ENCODE data around the gene CERCAM. TPM values are rescaled to one million over a fixed set of nuclear protein-coding genes. Genes with fewer than 3 reads are reported as not detected.
"Not testable (repeated sequence)": the region's sequence is repeated elsewhere in the genome, so short reads cannot be mapped to it uniquely, and the experiment has no call there.

Gene CERCAM
- polyA plus RNA-seq, 4 donors = 37.9 to 50.5 (median 40.8) TPM

- no peak for DNase-seq (ENCODE audit: low read depth in 4 of 4, low spot score in 3 of 4)
These were observed 28.1 kb upstream of the CERCAM start for GRCh38 chr9:128392302-128393144.

- no peak for DNase-seq (ENCODE audit: low read depth in 4 of 4, low spot score in 3 of 4)
These were observed 27.4 kb upstream of the CERCAM start for GRCh38 chr9:128393145-128393775.

GRCh38 chr9:128393970-128394369, 26.7 kb upstream of the CERCAM start:
- DNase-seq (ENCODE audit: low read depth in 4 of 4, low spot score in 3 of 4) = no peak

- no peak for DNase-seq (ENCODE audit: low read depth in 4 of 4, low spot score in 3 of 4)
These were observed 26.1 kb upstream of the CERCAM start for GRCh38 chr9:128394379-128395168.

- DNase-seq (ENCODE audit: low read depth in 4 of 4, low spot score in 3 of 4) = no peak
These were observed 23.6 kb upstream of the CERCAM start for GRCh38 chr9:128396970-128397613.

- no peak for DNase-seq (ENCODE audit: low read depth in 4 of 4, low spot score in 3 of 4)
These were observed 22.8 kb upstream of the CERCAM start for GRCh38 chr9:128397831-128398230.

- DNase-seq (ENCODE audit: low read depth in 4 of 4, low spot score in 3 of 4) = no peak
These were observed 20.8 kb upstream of the CERCAM start for GRCh38 chr9:128399861-128400260.

GRCh38 chr9:128404560-128404959, 16.1 kb upstream of the CERCAM start:
- DNase-seq (ENCODE audit: low read depth in 4 of 4, low spot score in 3 of 4) = no peak

GRCh38 chr9:128405077-128405779, 15.4 kb upstream of the CERCAM start:
- no peak for DNase-seq (ENCODE audit: low read depth in 4 of 4, low spot score in 3 of 4)

- DNase-seq (ENCODE audit: low read depth in 4 of 4, low spot score in 3 of 4) = no peak
These were observed 14.9 kb upstream of the CERCAM start for GRCh38 chr9:128405780-128406171.

GRCh38 chr9:128406848-128407391, 13.7 kb upstream of the CERCAM start:
- no peak for DNase-seq (ENCODE audit: low read depth in 4 of 4, low spot score in 3 of 4)

- DNase-seq (ENCODE audit: low read depth in 4 of 4, low spot score in 3 of 4) = no peak
These were observed 11.7 kb upstream of the CERCAM start for GRCh38 chr9:128408963-128409431.

- no peak for DNase-seq (ENCODE audit: low read depth in 4 of 4, low spot score in 3 of 4)
These were observed 11.2 kb upstream of the CERCAM start for GRCh38 chr9:128409450-128409849.

- DNase-seq (ENCODE audit: low read depth in 4 of 4, low spot score in 3 of 4) = no peak
These were observed 10.7 kb upstream of the CERCAM start for GRCh38 chr9:128409978-128410377.

GRCh38 chr9:128411364-128412119, 9.1 kb upstream of the CERCAM start:
- DNase-seq (ENCODE audit: low read depth in 4 of 4, low spot score in 3 of 4) = no peak

- no peak for DNase-seq (ENCODE audit: low read depth in 4 of 4, low spot score in 3 of 4)
These were observed 8.4 kb upstream of the CERCAM start for GRCh38 chr9:128412120-128412790.

- not testable (repeated sequence) for DNase-seq (ENCODE audit: low read depth in 4 of 4, low spot score in 3 of 4)
These were observed 6.9 kb upstream of the CERCAM start for GRCh38 chr9:128413728-128414127.

GRCh38 chr9:128414461-128414860, 6.2 kb upstream of the CERCAM start:
- DNase-seq (ENCODE audit: low read depth in 4 of 4, low spot score in 3 of 4) = no peak
